ENCODE data around the gene UGGT2. TPM values are rescaled to one million over a fixed set of nuclear protein-coding genes. Genes with fewer than 3 reads are reported as not detected.
"Not testable (repeated sequence)": the region's sequence is repeated elsewhere in the genome, so short reads cannot be mapped to it uniquely, and the experiment has no call there.

The UGGT2 gene
- total RNA-seq, 1 donor from 2014 or later = 6.5 TPM

- CTCF ChIA-PET = no interaction called here
- Mint-ChIP-seq H3K4me1 (peaks cover under 1% of the 10 kb centered on the region), H3K4me3 (no peak overlapping the region), H3K27me3 (no peaks in the 10 kb centered on the region), H3K36me3 (ENCODE audit: low read depth) (no peaks in the 10 kb centered on the region), H3K9me3 (peaks cover 4% of the 10 kb centered on the region), H3K27ac (no peak overlapping the region)
- intact Hi-C loops (cut with micrococcal nuclease) = no loop called here
- POLR2A ChIA-PET = interaction anchor here (0.7 kb wide), 1 partner anchor 19 kb away, joined by 5 read pairs; no protein-coding TSS in a partner anchor
- ATAC-seq (ENCODE audit: low read depth) = no peak
- DNase-seq = no peak
- TF ChIP-seq CTCF (IDR thresholded peaks at IDR 0.05) = no peak
Observed at GRCh38 chr13:95950103-95950502, 103.1 kb downstream of the UGGT2 start.

- no peak for ATAC-seq (ENCODE audit: low read depth)
- H3K4me1 Mint-ChIP-seq = no peaks in the 10 kb centered on the region
- CTCF ChIA-PET = no interaction called here
Observed at GRCh38 chr13:95948656-95949055, 104.5 kb downstream of the UGGT2 start.

GRCh38 chr13:95937714-95938320, 115.4 kb downstream of the UGGT2 start:
- ATAC-seq (ENCODE audit: low read depth) = no peak

More at GRCh38 chr13:95948656-95949055, 104.5 kb downstream of the UGGT2 start:
- Mint-ChIP-seq H3K27me3 (no peaks in the 10 kb centered on the region), H3K4me3 (no peak overlapping the region), H3K9me3 (peaks cover 4% of the 10 kb centered on the region), H3K27ac (no peak overlapping the region), H3K36me3 (ENCODE audit: low read depth) (no peaks in the 10 kb centered on the region)
- no peak for DNase-seq
- intact Hi-C loops (cut with micrococcal nuclease) = no loop called here
- POLR2A ChIA-PET = no interaction called here
- TF ChIP-seq CTCF (IDR thresholded peaks at IDR 0.05) = no peak

GRCh38 chr13:95931300-95932025, 121.7 kb downstream of the UGGT2 start:
- intact Hi-C loops (cut with micrococcal nuclease) = no loop called here
- H3K9me3 Mint-ChIP-seq = peaks cover 32% of the 10 kb centered on the region
- ChIA-PET POLR2A (interaction anchor here (0.6 kb wide), 1 partner anchor 19 kb away, joined by 5 read pairs; no protein-coding TSS in a partner anchor), CTCF (no interaction called here)
- no peak overlapping the region for H3K4me3 Mint-ChIP-seq
- no peak for ATAC-seq (ENCODE audit: low read depth)
- no peak for TF ChIP-seq CTCF (IDR thresholded peaks at IDR 0.05)
- H3K27ac Mint-ChIP-seq = no peak overlapping the region
- peaks cover 10% of the 10 kb centered on the region for H3K36me3 Mint-ChIP-seq (ENCODE audit: low read depth)
- DNase-seq = no peak
- no peaks in the 10 kb centered on the region for H3K27me3 Mint-ChIP-seq
- no peaks in the 10 kb centered on the region for H3K4me1 Mint-ChIP-seq

More at GRCh38 chr13:95937714-95938320, 115.4 kb downstream of the UGGT2 start:
- POLR2A ChIA-PET = no interaction called here
- intact Hi-C loops (cut with micrococcal nuclease) = no loop called here
- DNase-seq = no peak
- H3K36me3 Mint-ChIP-seq (ENCODE audit: low read depth) = peaks cover 10% of the 10 kb centered on the region
- no peak for TF ChIP-seq CTCF (IDR thresholded peaks at IDR 0.05)
- H3K4me1 Mint-ChIP-seq = no peaks in the 10 kb centered on the region
- no peaks in the 10 kb centered on the region for H3K27me3 Mint-ChIP-seq
- no peak overlapping the region for H3K27ac Mint-ChIP-seq
- CTCF ChIA-PET = no interaction called here
- no peak overlapping the region for H3K4me3 Mint-ChIP-seq
- H3K9me3 Mint-ChIP-seq = peaks cover 11% of the 10 kb centered on the region

GRCh38 chr13:95929430-95929829, 123.8 kb downstream of the UGGT2 start:
- Mint-ChIP-seq H3K4me3 (no peak overlapping the region), H3K4me1 (no peaks in the 10 kb centered on the region), H3K27ac (no peak overlapping the region), H3K36me3 (ENCODE audit: low read depth) (no peaks in the 10 kb centered on the region), H3K27me3 (no peaks in the 10 kb centered on the region), H3K9me3 (peaks cover 24% of the 10 kb centered on the region)
- intact Hi-C loops (cut with micrococcal nuclease) = no loop called here
- no peak for TF ChIP-seq CTCF (IDR thresholded peaks at IDR 0.05)
- ATAC-seq (ENCODE audit: low read depth) (no peak), DNase-seq (no peak)
- ChIA-PET CTCF (no interaction called here), POLR2A (no interaction called here)

- H3K36me3 Mint-ChIP-seq (ENCODE audit: low read depth); H3K4me3 Mint-ChIP-seq; CTCF ChIA-PET; H3K27ac Mint-ChIP-seq; intact Hi-C loops (cut with micrococcal nuclease); H3K27me3 Mint-ChIP-seq; H3K4me1 Mint-ChIP-seq; POLR2A ChIA-PET; ATAC-seq (ENCODE audit: low read depth); DNase-seq: not testable (repeated sequence)
- peaks cover 24% of the 10 kb centered on the region for H3K9me3 Mint-ChIP-seq
Observed at GRCh38 chr13:95928367-95928906, 124.8 kb downstream of the UGGT2 start.

Data from activated B cell treated with CpG ODN at 0.5 μM for 24 hours (primary cell).